WTC11 (cell line): Measurements from ENCODE around the gene TMEM167A. TPM values are rescaled to one million over a fixed set of nuclear protein-coding genes. Genes with fewer than 3 reads are reported as not detected.

Source experiments
- ATAC-seq: fragments of 200-7000 bp; cut with Tn5 transposase; 2 replicates; pipeline ENCODE4 v1.10.0; 2021; ENCODE audit warnings: mild to moderate bottlenecking, moderate library complexity
- CTCF ChIA-PET: fragments of 300-600 bp; sonication (Branson Sonifier 250); formaldehyde crosslinking; loops from one replicate; lab custom pipeline; 2021; ENCODE audit warnings: antibody characterized with exemption; lab: Charles Lee
- POLR2A ChIA-PET: fragments of 350-600 bp; sonication (Branson Sonifier 250); formaldehyde crosslinking; loops from one replicate; lab custom pipeline; 2021; ENCODE audit warnings: antibody characterized with exemption; lab: Charles Lee
- DNase-seq: peaks from one replicate; pipeline ENCODE4 v3.0.0; 2021; ENCODE audit warnings: low spot score
- H3K27ac Mint-ChIP-seq: 2 replicates; pipeline ENCODE4 v1.8.0; 2021; ENCODE audit warnings: mixed read lengths
- H3K27me3 Mint-ChIP-seq: 2 replicates; pipeline ENCODE4 v1.8.0; 2021; ENCODE audit warnings: low read depth, mild to moderate bottlenecking, moderate library complexity, mixed read lengths
- H3K36me3 Mint-ChIP-seq: 2 replicates; pipeline ENCODE4 v1.8.0; 2021; ENCODE audit warnings: mixed read lengths
- H3K4me1 Mint-ChIP-seq: 2 replicates; pipeline ENCODE4 v1.8.0; 2022; ENCODE audit warnings: mixed read lengths
- H3K4me3 Mint-ChIP-seq: 2 replicates; pipeline ENCODE4 v1.8.0; 2021; ENCODE audit warnings: mild to moderate bottlenecking, moderate library complexity, mixed read lengths
- H3K9me3 Mint-ChIP-seq: 2 replicates; pipeline ENCODE4 v1.8.0; 2021; ENCODE audit warnings: mixed read lengths
- ARID4B ChIP-seq: sonication (generic); formaldehyde crosslinking; IDR thresholded peaks from 2 replicates; pipeline ENCODE4 v1.8.0; 2023; ENCODE audit warnings: missing genetic modification reagents, mild to moderate bottlenecking, borderline replicate concordance
- CDX4 ChIP-seq: fragments of 250-450 bp; sonication (Bioruptor Pico); IDR thresholded peaks from 2 replicates; pipeline ENCODE4 v1.9.0; 2021; ENCODE audit warnings: moderate library complexity, mild to moderate bottlenecking, inconsistent platforms, borderline replicate concordance
- CREB1 ChIP-seq: sonication (generic); formaldehyde crosslinking; IDR thresholded peaks from 2 replicates; pipeline ENCODE4 v1.8.0; 2023; ENCODE audit warnings: mild to moderate bottlenecking, missing genetic modification reagents
- E2F5 ChIP-seq: sonication (generic); formaldehyde crosslinking; IDR thresholded peaks from 2 replicates; pipeline ENCODE4 v1.8.1; 2022; ENCODE audit warnings: mild to moderate bottlenecking, moderate library complexity, missing genetic modification reagents
- ERG ChIP-seq: fragments of 250-450 bp; sonication (Bioruptor Pico); IDR thresholded peaks from 2 replicates; pipeline ENCODE4 v1.8.0; 2021; ENCODE audit warnings: mild to moderate bottlenecking
- ESRRA ChIP-seq: sonication (generic); formaldehyde crosslinking; IDR thresholded peaks from 2 replicates; pipeline ENCODE4 v1.8.1; 2022; ENCODE audit warnings: mild to moderate bottlenecking, missing genetic modification reagents, borderline replicate concordance
- FOXP1 ChIP-seq: sonication (generic); formaldehyde crosslinking; IDR thresholded peaks from 2 replicates; pipeline ENCODE4 v1.8.0; 2022; ENCODE audit warnings: missing genetic modification reagents, mild to moderate bottlenecking, moderate library complexity, borderline replicate concordance
- GTF2I ChIP-seq: fragments of 250-450 bp; sonication (Bioruptor Pico); conservative IDR thresholded peaks from 2 replicates; pipeline ENCODE4 v1.4.0; 2021; ENCODE audit warnings: mild to moderate bottlenecking
- JAZF1 ChIP-seq: fragments of 250-450 bp; sonication (Bioruptor Pico); IDR thresholded peaks from 2 replicates; pipeline ENCODE4 v1.9.0; 2021; ENCODE audit warnings: moderate library complexity, mild to moderate bottlenecking, inconsistent platforms
- KAT7 ChIP-seq: sonication (generic); formaldehyde crosslinking; IDR thresholded peaks from 2 replicates; pipeline ENCODE4 v1.8.1; 2023; ENCODE audit warnings: missing genetic modification reagents, mild to moderate bottlenecking, borderline replicate concordance
- MAX ChIP-seq: sonication (generic); formaldehyde crosslinking; IDR thresholded peaks from 2 replicates; pipeline ENCODE4 v1.8.0; 2022; ENCODE audit warnings: mild to moderate bottlenecking, missing genetic modification reagents
- NR1H2 ChIP-seq: sonication (generic); formaldehyde crosslinking; IDR thresholded peaks from 2 replicates; pipeline ENCODE4 v1.9.0; 2021; ENCODE audit warnings: mild to moderate bottlenecking, moderate library complexity, missing genetic modification reagents
- PRRX2 ChIP-seq: fragments of 250-450 bp; sonication (Bioruptor Pico); IDR thresholded peaks from 2 replicates; pipeline ENCODE4 v1.8.0; 2021; ENCODE audit warnings: mild to moderate bottlenecking
- USF2 ChIP-seq: sonication (generic); formaldehyde crosslinking; IDR thresholded peaks from 2 replicates; pipeline ENCODE4 v1.8.1; 2023; ENCODE audit warnings: mild to moderate bottlenecking, missing genetic modification reagents, moderate library complexity
- ZBTB43 ChIP-seq: sonication (generic); formaldehyde crosslinking; IDR thresholded peaks from 2 replicates; pipeline ENCODE4 v1.8.1; 2023; ENCODE audit warnings: mild to moderate bottlenecking, missing genetic modification reagents
- ZMAT4 ChIP-seq: fragments of 250-450 bp; sonication (Bioruptor Pico); IDR thresholded peaks from 2 replicates; pipeline ENCODE4 v1.9.0; 2021; ENCODE audit warnings: mild to moderate bottlenecking
- ZNF317 ChIP-seq: sonication (generic); formaldehyde crosslinking; IDR thresholded peaks from 2 replicates; pipeline ENCODE4 v1.8.1; 2023; ENCODE audit warnings: low read depth, mild to moderate bottlenecking, moderate library complexity, missing genetic modification reagents, borderline replicate concordance
- ZNF396 ChIP-seq: fragments of 250-450 bp; sonication (Bioruptor Pico); IDR thresholded peaks from 2 replicates; pipeline ENCODE4 v1.8.0; 2021; ENCODE audit warnings: mild to moderate bottlenecking, moderate library complexity, borderline replicate concordance
- ZNF416 ChIP-seq: fragments of 250-450 bp; sonication (Bioruptor Pico); IDR thresholded peaks from 2 replicates; pipeline ENCODE4 v1.9.0; 2021; ENCODE audit warnings: mild to moderate bottlenecking, inconsistent platforms
- total RNA-seq: library from RNA; stranded (reverse); gene quantifications from 3 replicates; pipeline ENCODE4 v1.2.3, GENCODE V29; 2021

TMEM167A gene
- total RNA-seq, 1 experiment from 2014 or later: 165 TPM

- Mint-ChIP-seq H3K36me3 (no peaks in the 10 kb centered on the region), H3K4me3 (no peak overlapping the region), H3K9me3 (0 out of 2 replicates have a peak, but pooled peaks cover 13% of the 10 kb centered on the region), H3K4me1 (peaks cover 45% of the 10 kb centered on the region), H3K27ac (no peak overlapping the region), H3K27me3 (peaks cover 6% of the 10 kb centered on the region; the same call in 1 of the 2 replicates)
- DNase-seq (no peak), ATAC-seq (no peak)
- TF ChIP-seq ERG (CRISPR knock-in tag) (no peak), ZMAT4 (CRISPR knock-in tag) (no peak), ZNF317 (CRISPR knock-in tag) (no peak), NR1H2 (CRISPR knock-in tag) (no peak), E2F5 (CRISPR knock-in tag) (no peak), PRRX2 (no peak), GTF2I (CRISPR knock-in tag) (no peak), ARID4B (no peak), ZBTB43 (CRISPR knock-in tag) (no peak), ZNF416 (CRISPR knock-in tag) (no peak), CREB1 (CRISPR knock-in tag) (no peak), MAX (CRISPR knock-in tag) (no peak), FOXP1 (no peak), ESRRA (CRISPR knock-in tag) (no peak), KAT7 (CRISPR knock-in tag) (no peak), CDX4 (CRISPR knock-in tag) (no peak), JAZF1 (no peak), USF2 (CRISPR knock-in tag) (no peak), ZNF396 (CRISPR knock-in tag) (no peak)
- POLR2A ChIA-PET: no interaction called here
- CTCF ChIA-PET: no interaction called here
Measured at GRCh38 chr5:83029912-83030311, 47.3 kb downstream of the TMEM167A start.
